Transverse colon (tissue), 4 donors: ENCODE results near the gene CHAD. TPM values are rescaled to one million over a fixed set of nuclear protein-coding genes. Genes with fewer than 3 reads are reported as not detected.

Experiments
- DNase-seq: peaks from one replicate; pipeline ENCODE4 v3.0.0-alpha.2; 2019
- H3K27ac ChIP-seq, 4 donors: fragments of 200-600 bp; sonication (generic); 2 replicates each; pipeline ENCODE4 v1.5.1; 2016 to 2018; ENCODE audit warnings: inconsistent platforms in 4 of 4
- H3K27me3 ChIP-seq: fragments of 200-600 bp; sonication (generic); 2 replicates; pipeline ENCODE4 v1.5.1; 2017; ENCODE audit warnings: inconsistent platforms
- H3K36me3 ChIP-seq, 4 donors: fragments of 200-600 bp; sonication (generic); 2 replicates each; pipeline ENCODE4 v1.5.1; 2017 to 2019; ENCODE audit warnings: inconsistent platforms in 4 of 4
- H3K4me1 ChIP-seq, 4 donors: fragments of 200-600 bp; sonication (generic); 2 replicates each; pipeline ENCODE4 v1.5.1; 2017 to 2020; ENCODE audit warnings: inconsistent platforms in 4 of 4
- H3K4me3 ChIP-seq, 4 donors: fragments of 200-600 bp; sonication (generic); 1 replicate in 1 of 4; 2 replicates in 3 of 4; pipeline versions ENCODE4 v1.5.1 to v1.6.1; 2017 to 2019; ENCODE audit warnings: inconsistent platforms in 4 of 4
- H3K9me3 ChIP-seq, 2 donors: fragments of 200-600 bp; sonication (generic); 2 replicates each; pipeline ENCODE4 v1.5.1; 2017 to 2019; ENCODE audit warnings: inconsistent platforms in 2 of 2
- EP300 ChIP-seq: sonication (generic); formaldehyde crosslinking; IDR thresholded peaks from one replicate; pipeline ENCODE4 v1.6.1; 2017; ENCODE audit warnings: antibody characterized with exemption, low read depth
- POLR2A ChIP-seq: fragments of 450-650 bp; IDR thresholded peaks from one replicate; pipeline ENCODE4 v1.6.1; 2016; ENCODE audit warnings: antibody characterized with exemption, mild to moderate bottlenecking, moderate library complexity
- POLR2AphosphoS5 ChIP-seq, 3 donors: sonication (generic); formaldehyde crosslinking; IDR thresholded peaks; one replicate each; pipeline ENCODE4 v1.6.1; 2016; ENCODE audit warnings: antibody characterized with exemption in 3 of 3
- WGBS, 2 donors: methylation state at CpG; one replicate each; pipeline ENCODE4 v1.1.5; 2018; ENCODE audit warnings: low coverage in 1 of 2; 5-methylcytosine and 5-hydroxymethylcytosine counted together
- in situ Hi-C, 4 donors: fragments of 200-750 bp; cut with MboI; loops; one replicate each; pipeline versions ENCODE4 v1.15.0 to v1.15.1; 2017; ENCODE audit warnings: low sequenced_read_pairs in 3 of 4, low pct_ligation_motif_present in 1 of 4, low pct_unique_long_range_greater_than_20kb in 1 of 4
- intact Hi-C: fragments of 100-400 bp; cut with DNase I; formaldehyde crosslinking; loops from one replicate; pipeline ENCODE4 v1.15.1; 2023; ENCODE audit warnings: low total_unique reads
- total RNA-seq, 4 donors: library from RNA; depleted of rRNA; stranded (reverse); fragments of >200 nt; gene quantifications; one replicate each; pipeline ENCODE4 v1.1.0, GENCODE V29; 2016
- TF ChIP-seq, protein P1 (sequence below), 5 experiments: fragments of 200-600 bp in 3 of 5; fragments of 450-650 bp in 2 of 5; sonication (generic) in 3 of 5; IDR thresholded peaks; 1 replicate in 2 of 5; 2 replicates in 3 of 5; pipeline ENCODE4 v1.5.1; 2016 to 2017; ENCODE audit warnings: antibody characterized with exemption in 5 of 5, inconsistent platforms in 3 of 5, mild to moderate bottlenecking in 2 of 5, moderate library complexity in 1 of 5

Gene CHAD
- total RNA-seq, 4 donors from 2014 or later, result 9.6 to 59.8 (median 19.7) TPM

DNA sequence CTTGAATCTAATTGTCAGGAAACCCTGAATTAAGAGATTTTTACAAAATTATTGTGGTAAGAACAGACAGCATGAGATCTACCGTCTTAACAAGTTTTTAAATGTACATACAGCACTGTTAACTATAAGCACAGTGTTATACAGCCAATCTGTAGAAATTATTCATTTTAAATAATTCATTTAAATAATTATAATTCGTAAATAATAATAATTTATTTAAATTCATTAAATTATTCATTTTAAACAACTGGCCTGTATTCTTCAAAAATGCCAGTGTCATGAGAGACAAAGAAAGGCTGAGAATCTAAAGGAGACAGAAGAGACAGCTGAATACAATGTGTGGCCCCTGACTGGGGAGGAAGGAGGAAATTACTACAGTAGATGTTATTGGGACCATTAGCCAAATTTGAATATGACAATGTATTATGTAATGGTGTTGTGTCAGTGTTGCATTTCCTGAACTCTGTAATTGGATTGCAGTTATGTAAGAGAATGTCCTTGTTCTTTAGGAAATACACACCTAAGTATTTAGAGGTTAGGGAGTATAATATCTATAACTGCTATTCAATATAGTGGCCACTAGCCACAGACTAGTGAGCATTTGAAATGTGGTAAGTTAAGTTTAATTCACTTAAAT lies 12.3 kb upstream of the CHAD start:
- no peak for DNase-seq
- intact Hi-C loops, result loop anchor here (10.0 kb wide), 1 partner anchor 64 kb away; the partner anchor contains the start of gene SPATA20

DNA sequence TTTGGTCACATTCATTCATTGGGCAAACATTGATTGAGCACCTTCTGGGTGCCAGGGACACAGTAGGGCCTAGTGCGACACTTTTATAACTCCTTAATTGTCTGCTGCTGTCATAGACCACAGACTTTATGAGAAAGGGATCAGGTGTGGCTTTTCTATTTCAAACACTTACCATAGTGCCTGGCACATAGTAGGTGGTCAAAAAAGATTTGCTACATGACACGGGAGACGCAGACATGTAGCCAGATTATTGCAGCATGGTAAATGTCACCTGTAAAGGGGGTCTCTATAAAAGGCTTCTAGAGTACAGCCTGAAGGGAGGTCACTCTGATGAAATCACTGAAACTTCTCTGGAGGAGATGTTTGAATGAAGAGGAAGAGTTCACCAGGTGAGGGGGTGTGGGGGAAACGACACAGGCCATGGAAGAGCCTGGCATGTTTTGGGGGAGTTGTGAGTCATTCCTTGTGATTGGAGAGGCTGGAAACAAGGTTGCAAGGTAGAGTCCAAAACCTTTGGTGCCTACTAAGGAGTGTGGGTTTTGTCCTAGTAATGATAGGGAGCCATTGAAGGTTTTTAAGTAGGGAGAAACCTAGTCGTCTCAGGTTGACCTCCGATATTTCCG lies 11.6 kb upstream of the CHAD start:
- intact Hi-C loops, result loop anchor here (10.0 kb wide), 1 partner anchor 65 kb away; the partner anchor contains the start of gene SPATA20

More for the DNA sequence above, 12.3 kb upstream of the CHAD start:
- Histone ChIP-seq H3K4me3 (no peak overlapping the region), H3K4me1 (peaks cover 16 to 42% (median 28%) of the 10 kb centered on the region in 4 donors), H3K9me3 (no peaks in the 10 kb centered on the region), H3K27me3 (no peaks in the 10 kb centered on the region), H3K27ac (peak overlapping the region in 2 of 4 donors; percentile 14 to 90), H3K36me3 (peaks cover 0 to 16% (median 5%) of the 10 kb centered on the region in 4 donors)
- TF ChIP-seq, protein P1, sequence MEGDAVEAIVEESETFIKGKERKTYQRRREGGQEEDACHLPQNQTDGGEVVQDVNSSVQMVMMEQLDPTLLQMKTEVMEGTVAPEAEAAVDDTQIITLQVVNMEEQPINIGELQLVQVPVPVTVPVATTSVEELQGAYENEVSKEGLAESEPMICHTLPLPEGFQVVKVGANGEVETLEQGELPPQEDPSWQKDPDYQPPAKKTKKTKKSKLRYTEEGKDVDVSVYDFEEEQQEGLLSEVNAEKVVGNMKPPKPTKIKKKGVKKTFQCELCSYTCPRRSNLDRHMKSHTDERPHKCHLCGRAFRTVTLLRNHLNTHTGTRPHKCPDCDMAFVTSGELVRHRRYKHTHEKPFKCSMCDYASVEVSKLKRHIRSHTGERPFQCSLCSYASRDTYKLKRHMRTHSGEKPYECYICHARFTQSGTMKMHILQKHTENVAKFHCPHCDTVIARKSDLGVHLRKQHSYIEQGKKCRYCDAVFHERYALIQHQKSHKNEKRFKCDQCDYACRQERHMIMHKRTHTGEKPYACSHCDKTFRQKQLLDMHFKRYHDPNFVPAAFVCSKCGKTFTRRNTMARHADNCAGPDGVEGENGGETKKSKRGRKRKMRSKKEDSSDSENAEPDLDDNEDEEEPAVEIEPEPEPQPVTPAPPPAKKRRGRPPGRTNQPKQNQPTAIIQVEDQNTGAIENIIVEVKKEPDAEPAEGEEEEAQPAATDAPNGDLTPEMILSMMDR (IDR thresholded peaks at IDR 0.05), result no peak
- TF ChIP-seq POLR2A (no peak), EP300 (no peak), POLR2AphosphoS5 (IDR thresholded peaks at IDR 0.05) (no peak)
- 75 to 82% methylated on average over 2 of the region's 2 CpGs for WGBS, 2 donors
- in situ Hi-C loops, result loop anchor here in 1 of 4 donors (10.0 kb wide), 1 partner anchor 64 kb away; the partner anchor contains the start of gene SPATA20

GRCh38 chr17:50479522-50480141 lies 11.0 kb upstream of the CHAD start:
- intact Hi-C loops (loop anchor here (10.0 kb wide), 1 partner anchor 65 kb away; the partner anchor contains the start of gene SPATA20), in situ Hi-C loops (loop anchor here in 1 of 4 donors (10.0 kb wide), 1 partner anchor 65 kb away; the partner anchor contains the start of gene SPATA20)
- TF ChIP-seq, protein P1 (IDR thresholded peaks at IDR 0.05), result peak; percentile 49 to 66 (median 65)
- no peak for TF ChIP-seq EP300
- no peak for TF ChIP-seq POLR2A
- no peak for TF ChIP-seq POLR2AphosphoS5 (IDR thresholded peaks at IDR 0.05)
- peaks cover 0 to 11% (median 5%) of the 10 kb centered on the region in 4 donors for H3K36me3 ChIP-seq
- H3K27me3 ChIP-seq, result no peaks in the 10 kb centered on the region
- peak overlapping the region; percentile 90 to 93 (median 92) for H3K27ac ChIP-seq
- peak; percentile 86 for DNase-seq
- H3K4me1 ChIP-seq, result peaks cover 16 to 48% (median 28%) of the 10 kb centered on the region in 4 donors
- 13% methylated on average over 19 of the region's 19 CpGs; no CpG with 5 or more reads in 1 of the 2 donors for WGBS, 2 donors
- H3K9me3 ChIP-seq, result no peaks in the 10 kb centered on the region
- H3K4me3 ChIP-seq, result peak overlapping the region; percentile 44 to 73 (median 65)

More for the DNA sequence above, 11.6 kb upstream of the CHAD start:
- Histone ChIP-seq H3K36me3 (peaks cover 0 to 13% (median 5%) of the 10 kb centered on the region in 4 donors), H3K9me3 (no peaks in the 10 kb centered on the region), H3K27ac (peak overlapping the region; percentile 90 to 93 (median 92)), H3K27me3 (no peaks in the 10 kb centered on the region), H3K4me1 (peaks cover 16 to 45% (median 28%) of the 10 kb centered on the region in 4 donors), H3K4me3 (no peak overlapping the region)
- WGBS, 2 donors, result 86% methylated on average over 3 to 7 of the region's 7 CpGs
- TF ChIP-seq, protein P1 (IDR thresholded peaks at IDR 0.05), result no peak
- TF ChIP-seq POLR2AphosphoS5 (IDR thresholded peaks at IDR 0.05) (no peak), EP300 (no peak), POLR2A (no peak)
- DNase-seq, result no peak
- in situ Hi-C loops, result loop anchor here in 1 of 4 donors (10.0 kb wide), 1 partner anchor 65 kb away; the partner anchor contains the start of gene SPATA20
